Activated T-cell treated with anti-CD3 and anti-CD28 coated beads, Interleukin-2, amount 50 U/mL, for 72 hours (primary cell): ENCODE data around the gene ANO2. TPM values are rescaled to one million over a fixed set of nuclear protein-coding genes. Genes with fewer than 3 reads are reported as not detected.

ENCODE experiments used
- ATAC-seq, 2 donors: fragments of 150-1000 bp; cut with Tn5 transposase; replicated peaks in 1 of 2; 2 replicates each; pipeline ENCODE4 v1.10.0; 2021; ENCODE audit warnings: moderate library complexity in 2 of 2, mild to moderate bottlenecking in 1 of 2
- DNase-seq, 2 donors: peaks; one replicate each; pipeline ENCODE4 v3.0.0; 2021 to 2022; ENCODE audit warnings: mixed read lengths in 1 of 2
- H3K27ac Mint-ChIP-seq: one replicate; pipeline ENCODE4 v1.8.0; 2022; ENCODE audit warnings: mild to moderate bottlenecking, moderate library complexity, mixed read lengths
- H3K27me3 Mint-ChIP-seq: one replicate; pipeline ENCODE4 v1.8.0; 2022; ENCODE audit warnings: low read depth, mixed read lengths
- H3K36me3 Mint-ChIP-seq, 2 donors: one replicate each; pipeline ENCODE4 v1.8.0; 2022; ENCODE audit warnings: mixed read lengths in 2 of 2, mild to moderate bottlenecking in 1 of 2; ENCODE audit not compliant: insufficient read depth in 2 of 2
- H3K4me1 Mint-ChIP-seq: one replicate; pipeline ENCODE4 v1.8.0; 2022; ENCODE audit warnings: low read depth, mixed read lengths
- H3K4me3 Mint-ChIP-seq, 2 donors: one replicate each; pipeline ENCODE4 v1.8.0; 2022; ENCODE audit warnings: mild to moderate bottlenecking in 2 of 2, mixed read lengths in 2 of 2, moderate library complexity in 2 of 2
- H3K9me3 Mint-ChIP-seq, 2 donors: one replicate each; pipeline ENCODE4 v1.8.0; 2022; ENCODE audit warnings: mixed read lengths in 2 of 2
- total RNA-seq, 2 donors: library from RNA; stranded (reverse); gene quantifications; one replicate each; pipeline ENCODE4 v1.2.3, GENCODE V29; 2022

Gene ANO2
- total RNA-seq, 2 donors from 2014 or later = not detected

GRCh38 chr12:5581019-5581418 is 364.0 kb downstream of the ANO2 start:
- no peaks in the 10 kb centered on the region for H3K27me3 Mint-ChIP-seq
- DNase-seq = no peak
- no peaks in the 10 kb centered on the region for H3K4me1 Mint-ChIP-seq
- ATAC-seq = no peak
- no peak overlapping the region for H3K27ac Mint-ChIP-seq
- H3K4me3 Mint-ChIP-seq = no peak overlapping the region
- H3K36me3 Mint-ChIP-seq = no peaks in the 10 kb centered on the region
- H3K9me3 Mint-ChIP-seq = no peaks in the 10 kb centered on the region

GRCh38 chr12:5578775-5579174 is 366.3 kb downstream of the ANO2 start:
- H3K27ac Mint-ChIP-seq = no peak overlapping the region
- H3K4me1 Mint-ChIP-seq = no peaks in the 10 kb centered on the region
- ATAC-seq = no peak

GRCh38 chr12:5577741-5578140 is 367.3 kb downstream of the ANO2 start:
- ATAC-seq = no peak
- Mint-ChIP-seq H3K27me3 (no peaks in the 10 kb centered on the region), H3K4me3 (no peak overlapping the region), H3K27ac (no peak overlapping the region), H3K36me3 (no peaks in the 10 kb centered on the region), H3K4me1 (no peaks in the 10 kb centered on the region), H3K9me3 (no peaks in the 10 kb centered on the region)
- DNase-seq = no peak

More at GRCh38 chr12:5578775-5579174, 366.3 kb downstream of the ANO2 start:
- no peaks in the 10 kb centered on the region for H3K27me3 Mint-ChIP-seq
- no peaks in the 10 kb centered on the region for H3K36me3 Mint-ChIP-seq
- DNase-seq = no peak
- H3K9me3 Mint-ChIP-seq = no peaks in the 10 kb centered on the region
- H3K4me3 Mint-ChIP-seq = no peak overlapping the region

- Mint-ChIP-seq H3K36me3 (no peaks in the 10 kb centered on the region), H3K27ac (no peak overlapping the region), H3K27me3 (no peaks in the 10 kb centered on the region), H3K9me3 (no peaks in the 10 kb centered on the region), H3K4me3 (no peak overlapping the region), H3K4me1 (no peaks in the 10 kb centered on the region)
- DNase-seq (no peak), ATAC-seq (no peak)
Measured at GRCh38 chr12:5577211-5577612, 367.8 kb downstream of the ANO2 start.

GRCh38 chr12:5575987-5576386 is 369.1 kb downstream of the ANO2 start:
- DNase-seq (no peak), ATAC-seq (no peak)
- Mint-ChIP-seq H3K4me3 (no peak overlapping the region), H3K9me3 (no peaks in the 10 kb centered on the region), H3K4me1 (no peaks in the 10 kb centered on the region), H3K27ac (no peak overlapping the region), H3K27me3 (no peaks in the 10 kb centered on the region), H3K36me3 (no peaks in the 10 kb centered on the region)

- ATAC-seq (no peak), DNase-seq (no peak)
- Mint-ChIP-seq H3K4me3 (no peak overlapping the region), H3K4me1 (no peaks in the 10 kb centered on the region), H3K27me3 (no peaks in the 10 kb centered on the region), H3K9me3 (no peaks in the 10 kb centered on the region), H3K27ac (no peak overlapping the region), H3K36me3 (no peaks in the 10 kb centered on the region)
Measured at GRCh38 chr12:5575232-5575631, 369.8 kb downstream of the ANO2 start.

GRCh38 chr12:5573390-5573789 is 371.7 kb downstream of the ANO2 start:
- no peak overlapping the region for H3K27ac Mint-ChIP-seq
- no peak overlapping the region for H3K4me3 Mint-ChIP-seq
- no peaks in the 10 kb centered on the region for H3K36me3 Mint-ChIP-seq
- ATAC-seq (no peak), DNase-seq (no peak)
- H3K4me1 Mint-ChIP-seq = no peaks in the 10 kb centered on the region
- H3K9me3 Mint-ChIP-seq = no peaks in the 10 kb centered on the region
- H3K27me3 Mint-ChIP-seq = no peaks in the 10 kb centered on the region

GRCh38 chr12:5571115-5571514 is 373.9 kb downstream of the ANO2 start:
- ATAC-seq = no peak
- Mint-ChIP-seq H3K4me1 (no peaks in the 10 kb centered on the region), H3K4me3 (no peak overlapping the region), H3K36me3 (no peaks in the 10 kb centered on the region), H3K27me3 (peaks cover 5% of the 10 kb centered on the region), H3K9me3 (no peaks in the 10 kb centered on the region), H3K27ac (no peak overlapping the region)
- DNase-seq = no peak

GRCh38 chr12:5570416-5570815 is 374.6 kb downstream of the ANO2 start:
- peaks cover 5% of the 10 kb centered on the region for H3K27me3 Mint-ChIP-seq
- H3K27ac Mint-ChIP-seq = no peak overlapping the region
- no peak for ATAC-seq
- H3K4me3 Mint-ChIP-seq = no peak overlapping the region
- no peaks in the 10 kb centered on the region for H3K36me3 Mint-ChIP-seq
- no peaks in the 10 kb centered on the region for H3K9me3 Mint-ChIP-seq
- H3K4me1 Mint-ChIP-seq = no peaks in the 10 kb centered on the region
- DNase-seq = no peak

GRCh38 chr12:5568325-5568981 is 376.6 kb downstream of the ANO2 start:
- Mint-ChIP-seq H3K27ac (no peak overlapping the region), H3K9me3 (no peaks in the 10 kb centered on the region), H3K4me1 (no peaks in the 10 kb centered on the region), H3K27me3 (peaks cover 5% of the 10 kb centered on the region), H3K4me3 (no peak overlapping the region), H3K36me3 (no peaks in the 10 kb centered on the region)
- no peak for DNase-seq
- no peak for ATAC-seq

- ATAC-seq (no peak), DNase-seq (no peak)
- Mint-ChIP-seq H3K27ac (no peak overlapping the region), H3K4me1 (no peaks in the 10 kb centered on the region), H3K27me3 (peaks cover 5% of the 10 kb centered on the region), H3K4me3 (no peak overlapping the region), H3K36me3 (no peaks in the 10 kb centered on the region), H3K9me3 (no peaks in the 10 kb centered on the region)
Measured at GRCh38 chr12:5567016-5567725, 377.9 kb downstream of the ANO2 start.

GRCh38 chr12:5565933-5566599 is 379.0 kb downstream of the ANO2 start:
- H3K36me3 Mint-ChIP-seq = no peaks in the 10 kb centered on the region
- H3K4me3 Mint-ChIP-seq = no peak overlapping the region
- ATAC-seq (no peak), DNase-seq (no peak)
- H3K9me3 Mint-ChIP-seq = no peaks in the 10 kb centered on the region
- H3K27ac Mint-ChIP-seq = no peak overlapping the region
- no peaks in the 10 kb centered on the region for H3K4me1 Mint-ChIP-seq
- H3K27me3 Mint-ChIP-seq = peaks cover 5% of the 10 kb centered on the region

- no peak for DNase-seq
- Mint-ChIP-seq H3K36me3 (no peaks in the 10 kb centered on the region), H3K9me3 (no peaks in the 10 kb centered on the region), H3K4me1 (no peaks in the 10 kb centered on the region), H3K27ac (no peak overlapping the region), H3K27me3 (peaks cover 4% of the 10 kb centered on the region), H3K4me3 (no peak overlapping the region)
- ATAC-seq = no peak
Measured at GRCh38 chr12:5562581-5562980, 382.5 kb downstream of the ANO2 start.
